Stimulated activated CD4-positive, alpha-beta T cell treated with anti-CD3 and anti-CD28 coated beads, TNF-alpha, amount 100 ng/mL, for 4 hours (primary cell): ENCODE data around the gene PTPN11.
"Not testable (repeated sequence)": the region's sequence is repeated elsewhere in the genome, so short reads cannot be mapped to it uniquely, and the experiment has no call there.

Experiments
- DNase-seq, 3 experiments: peaks; one replicate each; pipeline ENCODE4 v3.0.0-alpha.2; 2020; ENCODE audit warnings: low read depth in 3 of 3

PTPN11 gene

GRCh38 chr12:112409064-112409905 is 9.5 kb upstream of the PTPN11 start, which contains the start of gene RPL6:
TSS of gene RPL6 (minus strand) at chr12:112409605. CDS start at chr12:112408656, 949 bp downstream.
- DNase-seq = peak; percentile 58 to 60 (median 59)

GRCh38 chr12:112409906-112410244 is 8.9 kb upstream of the PTPN11 start:
- no peak for DNase-seq

- no peak for DNase-seq
Observed at GRCh38 chr12:112413855-112414625, 4.7 kb upstream of the PTPN11 start.

GRCh38 chr12:112415457-112415856 is 3.3 kb upstream of the PTPN11 start:
- DNase-seq = not testable (repeated sequence)

- no peak for DNase-seq
Observed at GRCh38 chr12:112418273-112418607, 507 bp upstream of the PTPN11 start.

- DNase-seq = peak in 1 of 3 experiments; percentile 10
Observed at GRCh38 chr12:112419297-112420133, 768 bp downstream of the PTPN11 start.

GRCh38 chr12:112420740-112421139 is 2.0 kb downstream of the PTPN11 start:
- no peak for DNase-seq

GRCh38 chr12:112421363-112421762 is 2.6 kb downstream of the PTPN11 start:
- no peak for DNase-seq

- no peak for DNase-seq
Observed at GRCh38 chr12:112422531-112422930, 3.8 kb downstream of the PTPN11 start.

- no peak for DNase-seq
Observed at GRCh38 chr12:112424126-112424525, 5.4 kb downstream of the PTPN11 start.

- DNase-seq = no peak
Observed at GRCh38 chr12:112425582-112426382, 7.0 kb downstream of the PTPN11 start.

- no peak for DNase-seq
Observed at GRCh38 chr12:112427760-112428159, 9.0 kb downstream of the PTPN11 start.

- no peak for DNase-seq
Observed at GRCh38 chr12:112430929-112431328, 12.2 kb downstream of the PTPN11 start.

GRCh38 chr12:112431965-112432364 is 13.2 kb downstream of the PTPN11 start:
- no peak for DNase-seq

- DNase-seq = no peak
Observed at GRCh38 chr12:112433551-112433950, 14.8 kb downstream of the PTPN11 start.

- DNase-seq = not testable (repeated sequence)
Observed at GRCh38 chr12:112438645-112439044, 19.9 kb downstream of the PTPN11 start.

GRCh38 chr12:112439769-112440168 is 21.0 kb downstream of the PTPN11 start:
- DNase-seq = no peak

GRCh38 chr12:112440653-112441052 is 21.9 kb downstream of the PTPN11 start:
- DNase-seq = not testable (repeated sequence)

- no peak for DNase-seq
Observed at GRCh38 chr12:112443916-112444315, 25.2 kb downstream of the PTPN11 start.

GRCh38 chr12:112446008-112446725 is 27.4 kb downstream of the PTPN11 start:
- DNase-seq = no peak

GRCh38 chr12:112447106-112447505 is 28.4 kb downstream of the PTPN11 start:
- DNase-seq = no peak
